ENCODE data around the gene HOXD4.

GRCh38 chr2:176169711-176170110, 18.4 kb downstream of the HOXD4 start:
- TF ChIP-seq TAF1 (IDR thresholded peaks at IDR 0.05; ENCODE audit: borderline replicate concordance, insufficient read depth, low read length): no peak
- TF ChIP-seq POLR2AphosphoS5 (IDR thresholded peaks at IDR 0.05; ENCODE audit: low read depth, low read length): no peak
- TF ChIP-seq, protein P1, sequence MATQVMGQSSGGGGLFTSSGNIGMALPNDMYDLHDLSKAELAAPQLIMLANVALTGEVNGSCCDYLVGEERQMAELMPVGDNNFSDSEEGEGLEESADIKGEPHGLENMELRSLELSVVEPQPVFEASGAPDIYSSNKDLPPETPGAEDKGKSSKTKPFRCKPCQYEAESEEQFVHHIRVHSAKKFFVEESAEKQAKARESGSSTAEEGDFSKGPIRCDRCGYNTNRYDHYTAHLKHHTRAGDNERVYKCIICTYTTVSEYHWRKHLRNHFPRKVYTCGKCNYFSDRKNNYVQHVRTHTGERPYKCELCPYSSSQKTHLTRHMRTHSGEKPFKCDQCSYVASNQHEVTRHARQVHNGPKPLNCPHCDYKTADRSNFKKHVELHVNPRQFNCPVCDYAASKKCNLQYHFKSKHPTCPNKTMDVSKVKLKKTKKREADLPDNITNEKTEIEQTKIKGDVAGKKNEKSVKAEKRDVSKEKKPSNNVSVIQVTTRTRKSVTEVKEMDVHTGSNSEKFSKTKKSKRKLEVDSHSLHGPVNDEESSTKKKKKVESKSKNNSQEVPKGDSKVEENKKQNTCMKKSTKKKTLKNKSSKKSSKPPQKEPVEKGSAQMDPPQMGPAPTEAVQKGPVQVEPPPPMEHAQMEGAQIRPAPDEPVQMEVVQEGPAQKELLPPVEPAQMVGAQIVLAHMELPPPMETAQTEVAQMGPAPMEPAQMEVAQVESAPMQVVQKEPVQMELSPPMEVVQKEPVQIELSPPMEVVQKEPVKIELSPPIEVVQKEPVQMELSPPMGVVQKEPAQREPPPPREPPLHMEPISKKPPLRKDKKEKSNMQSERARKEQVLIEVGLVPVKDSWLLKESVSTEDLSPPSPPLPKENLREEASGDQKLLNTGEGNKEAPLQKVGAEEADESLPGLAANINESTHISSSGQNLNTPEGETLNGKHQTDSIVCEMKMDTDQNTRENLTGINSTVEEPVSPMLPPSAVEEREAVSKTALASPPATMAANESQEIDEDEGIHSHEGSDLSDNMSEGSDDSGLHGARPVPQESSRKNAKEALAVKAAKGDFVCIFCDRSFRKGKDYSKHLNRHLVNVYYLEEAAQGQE (IDR thresholded peaks at IDR 0.05; ENCODE audit: insufficient read depth in 1 of 2, low read depth in 2 of 2, low read length in 2 of 2): no peak
- TF ChIP-seq SIN3A (IDR thresholded peaks at IDR 0.05; ENCODE audit: borderline replicate concordance, insufficient read depth, low read length): no peak
- no peak for TF ChIP-seq FOXP2 (optimal IDR thresholded peaks at IDR 0.05; ENCODE audit: borderline replicate concordance, extremely low read depth, extremely low read length, insufficient read depth)
